Activated CD4-positive, alpha-beta T cell treated with anti-CD3 and anti-CD28 coated beads for 36 hours (primary cell): ENCODE data around the gene CTNS. TPM values are rescaled to one million over a fixed set of nuclear protein-coding genes. Genes with fewer than 3 reads are reported as not detected.
A peak's percentile ranks its signal among the peaks of the same experiment; 100 is the strongest.

Experiments
- ATAC-seq: fragments of 200-7000 bp; cut with Tn5 transposase; one replicate; pipeline ENCODE4 v1.10.0; 2021; ENCODE audit warnings: mild to moderate bottlenecking, moderate library complexity
- CTCF ChIA-PET: fragments of 350-600 bp; sonication (Branson Sonifier 250); formaldehyde crosslinking; loops from one replicate; lab custom pipeline; 2021; ENCODE audit warnings: antibody characterized with exemption; lab: Charles Lee
- POLR2A ChIA-PET: fragments of 350-600 bp; sonication (Branson Sonifier 250); formaldehyde crosslinking; loops from one replicate; lab custom pipeline; 2021; ENCODE audit warnings: antibody characterized with exemption, inconsistent platforms; lab: Charles Lee
- DNase-seq: peaks from one replicate; pipeline ENCODE4 v3.0.0-alpha.2; 2020
- H3K27ac Mint-ChIP-seq: one replicate; pipeline ENCODE4 v1.8.0; 2021; ENCODE audit warnings: mixed read lengths
- H3K27me3 Mint-ChIP-seq: one replicate; pipeline ENCODE4 v1.8.0; 2021; ENCODE audit warnings: mixed read lengths
- H3K36me3 Mint-ChIP-seq: one replicate; pipeline ENCODE4 v1.8.0; 2021; ENCODE audit warnings: low read depth, mixed read lengths
- H3K4me1 Mint-ChIP-seq: one replicate; pipeline ENCODE4 v1.8.0; 2021; ENCODE audit warnings: mixed read lengths
- H3K4me3 Mint-ChIP-seq: one replicate; pipeline ENCODE4 v1.8.0; 2021; ENCODE audit warnings: mild to moderate bottlenecking, moderate library complexity, mixed read lengths
- H3K9me3 Mint-ChIP-seq: one replicate; pipeline ENCODE4 v1.8.0; 2021; ENCODE audit warnings: low read depth, mixed read lengths
- intact Hi-C, 2 experiments: fragments of 100-400 bp; cut with DNase I in 1 of 2; cut with micrococcal nuclease in 1 of 2; formaldehyde crosslinking; loops; one replicate each; pipeline versions ENCODE4 v1.14.2 to v1.15.1; 2022 to 2024; cut with DNase I, micrococcal nuclease
- total RNA-seq, 2 experiments: library from RNA; stranded (reverse); gene quantifications; one replicate each; pipeline ENCODE4 v1.2.3, GENCODE V29; 2021

Gene CTNS
- total RNA-seq, result 10 to 100 TPM; 10.1 to 11.1 TPM

DNA sequence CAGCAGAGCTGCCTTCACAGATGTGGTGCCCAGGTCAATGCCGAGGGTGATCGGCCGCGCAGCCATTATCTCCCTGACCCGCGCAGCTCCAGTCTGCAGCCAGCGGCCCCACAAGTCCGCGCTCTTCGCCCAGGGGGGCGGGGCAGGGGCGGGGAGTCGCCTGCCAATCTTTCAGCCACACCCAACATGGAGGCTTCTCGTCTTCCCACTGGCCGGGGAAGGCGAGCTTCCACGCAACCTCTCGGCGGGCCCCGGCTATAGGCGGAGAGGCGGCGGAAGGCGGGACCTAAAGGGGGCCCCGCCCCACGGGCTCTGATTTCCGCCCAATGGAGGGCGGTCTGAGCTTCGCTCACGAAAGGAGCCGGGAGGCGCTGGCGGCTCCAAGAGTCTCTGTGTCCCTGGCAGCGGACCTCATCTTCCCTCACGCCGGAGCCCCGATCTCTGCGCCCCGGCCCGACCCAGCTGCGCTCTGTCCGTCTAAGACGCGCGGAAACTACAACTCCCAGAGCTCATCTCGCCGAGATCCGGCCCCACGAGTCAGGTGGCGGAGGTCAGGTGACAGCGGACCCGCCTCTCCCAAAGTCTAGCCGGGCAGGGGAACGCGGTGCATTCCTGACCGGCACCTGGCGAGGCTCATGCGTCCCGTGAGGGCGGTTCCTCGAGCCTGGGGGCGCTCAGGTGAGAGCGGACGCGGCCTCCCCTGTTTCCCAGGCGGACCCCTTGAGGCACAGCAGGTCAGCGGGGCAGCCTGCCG is at the start of gene CTNS, which contains the start of gene SHPK:
TSS of gene CTNS (plus strand) at position 607 of the 754 bp plus-strand sequence. CDS start 3,447 bp downstream, outside the sequence.
TSS of gene SHPK (minus strand) at position 97 of the 754 bp plus-strand sequence. CDS start at position 66, 31 bp downstream.
- Mint-ChIP-seq H3K9me3 (no peaks in the 10 kb centered on the region), H3K36me3 (peaks cover 5% of the 10 kb centered on the region), H3K27me3 (no peaks in the 10 kb centered on the region), H3K27ac (peak within 1 kb of the TSS; percentile 99), H3K4me3 (peak within 1 kb of the TSS; percentile 93), H3K4me1 (peaks cover 42% of the 10 kb centered on the region)
- CTCF ChIA-PET, result interaction anchor here (0.5 to 1.6 kb wide), 10 partner anchors 11 to 850 kb away, joined by 3 to 11 read pairs (median 4); partner anchors contain the start of gene TAX1BP3
- intact Hi-C loops, result loop anchor here (1.0 to 5.0 kb wide), 13 partner anchors 32 to 1299 kb away; partner anchors contain the start of genes EMC6 (in 2 of the 2), TAX1BP3 (in 2 of the 2), ATP2A3 (in 1 of the 2) and CLUH (in 1 of the 2)
- ATAC-seq (peak; percentile 97), DNase-seq (peak; percentile 97)
- POLR2A ChIA-PET, result interaction anchor here (0.5 to 1.1 kb wide), 2 partner anchors 9 to 252 kb away, joined by 3 to 5 read pairs; no protein-coding TSS in a partner anchor

DNA sequence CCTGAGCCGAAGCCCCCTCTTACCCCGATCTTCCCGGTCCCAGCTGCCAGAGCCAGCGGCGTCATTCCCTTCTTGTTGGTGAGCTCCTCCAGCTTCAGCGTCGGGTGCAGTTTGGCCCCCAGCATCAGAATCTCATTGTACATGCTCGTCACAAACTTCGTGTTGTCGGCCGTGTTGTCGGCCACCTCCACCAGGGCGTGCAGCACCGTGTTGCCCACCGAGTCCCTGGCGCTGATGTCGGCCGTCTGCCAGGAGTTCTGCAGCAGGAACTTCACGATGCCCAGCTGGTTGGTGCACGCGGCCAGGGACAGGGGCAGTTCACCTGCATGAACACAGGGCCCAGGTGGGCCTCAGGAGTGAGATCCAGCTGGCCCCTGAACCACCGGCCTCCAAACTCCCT is 46.8 kb upstream of the CTNS start:
- ATAC-seq, result no peak
- intact Hi-C loops, result no loop called here
- H3K27ac Mint-ChIP-seq, result no peak overlapping the region
- H3K9me3 Mint-ChIP-seq, result no peaks in the 10 kb centered on the region
- H3K4me3 Mint-ChIP-seq, result no peak overlapping the region
- ChIA-PET POLR2A (no interaction called here), CTCF (interaction anchor here (0.6 kb wide), 1 partner anchor 13 kb away, joined by 3 read pairs; no protein-coding TSS in a partner anchor)
- DNase-seq, result no peak
- peaks cover 6% of the 10 kb centered on the region for H3K36me3 Mint-ChIP-seq
- H3K27me3 Mint-ChIP-seq, result no peaks in the 10 kb centered on the region
- H3K4me1 Mint-ChIP-seq, result no peaks in the 10 kb centered on the region

DNA sequence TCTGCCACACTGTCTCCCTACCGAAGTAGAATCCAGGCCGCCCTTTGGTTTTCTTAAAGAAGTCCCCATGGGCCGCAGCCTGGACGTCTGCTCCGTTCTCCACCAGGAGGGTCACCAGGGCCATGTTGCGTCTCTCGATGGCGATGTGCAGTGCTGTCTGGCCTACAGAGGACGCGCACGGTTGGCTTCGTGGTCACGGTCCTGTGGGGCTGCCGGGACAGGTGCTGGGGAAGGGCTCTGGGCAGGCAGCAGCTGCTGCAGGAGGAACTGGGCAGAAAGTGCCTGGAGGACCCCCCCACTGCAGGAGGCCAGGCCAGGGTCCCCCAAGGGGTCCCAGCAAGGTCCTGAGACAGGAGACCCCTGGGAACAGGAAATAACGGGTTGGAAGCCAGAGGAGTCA is 46.3 kb upstream of the CTNS start:
- CTCF ChIA-PET, result interaction anchor here (0.6 kb wide), 1 partner anchor 13 kb away, joined by 3 read pairs; no protein-coding TSS in a partner anchor
- Mint-ChIP-seq H3K36me3 (peaks cover 6% of the 10 kb centered on the region), H3K4me3 (no peak overlapping the region), H3K27ac (no peak overlapping the region), H3K27me3 (no peaks in the 10 kb centered on the region), H3K9me3 (no peaks in the 10 kb centered on the region), H3K4me1 (no peaks in the 10 kb centered on the region)
- intact Hi-C loops, result no loop called here
- POLR2A ChIA-PET, result no interaction called here
- DNase-seq, result no peak
- no peak for ATAC-seq

DNA sequence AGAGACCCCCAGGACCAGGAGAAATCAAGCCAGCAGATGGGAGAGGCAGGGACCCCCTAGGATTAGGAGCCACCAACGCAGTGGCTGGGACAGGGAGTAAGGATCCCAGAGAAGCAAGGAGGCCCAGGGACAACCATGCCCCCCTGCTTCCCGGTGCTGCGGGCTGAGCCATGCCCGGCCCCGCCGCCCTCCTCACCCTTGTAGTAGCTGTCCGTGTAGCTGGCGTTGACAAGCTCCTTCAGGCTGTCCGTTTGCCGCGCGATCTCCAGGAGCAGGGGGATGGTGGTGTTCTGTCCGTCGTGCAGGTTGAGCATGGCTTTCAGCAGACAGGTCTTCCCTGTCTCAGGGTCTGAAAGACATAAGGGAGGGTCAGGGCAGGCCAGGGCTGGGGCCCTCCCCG is 45.8 kb upstream of the CTNS start:
- ChIA-PET POLR2A (no interaction called here), CTCF (no interaction called here)
- ATAC-seq (no peak), DNase-seq (no peak)
- Mint-ChIP-seq H3K36me3 (peaks cover 3% of the 10 kb centered on the region), H3K27ac (no peak overlapping the region), H3K9me3 (no peaks in the 10 kb centered on the region), H3K4me1 (no peaks in the 10 kb centered on the region), H3K4me3 (no peak overlapping the region), H3K27me3 (no peaks in the 10 kb centered on the region)
- intact Hi-C loops, result no loop called here

DNA sequence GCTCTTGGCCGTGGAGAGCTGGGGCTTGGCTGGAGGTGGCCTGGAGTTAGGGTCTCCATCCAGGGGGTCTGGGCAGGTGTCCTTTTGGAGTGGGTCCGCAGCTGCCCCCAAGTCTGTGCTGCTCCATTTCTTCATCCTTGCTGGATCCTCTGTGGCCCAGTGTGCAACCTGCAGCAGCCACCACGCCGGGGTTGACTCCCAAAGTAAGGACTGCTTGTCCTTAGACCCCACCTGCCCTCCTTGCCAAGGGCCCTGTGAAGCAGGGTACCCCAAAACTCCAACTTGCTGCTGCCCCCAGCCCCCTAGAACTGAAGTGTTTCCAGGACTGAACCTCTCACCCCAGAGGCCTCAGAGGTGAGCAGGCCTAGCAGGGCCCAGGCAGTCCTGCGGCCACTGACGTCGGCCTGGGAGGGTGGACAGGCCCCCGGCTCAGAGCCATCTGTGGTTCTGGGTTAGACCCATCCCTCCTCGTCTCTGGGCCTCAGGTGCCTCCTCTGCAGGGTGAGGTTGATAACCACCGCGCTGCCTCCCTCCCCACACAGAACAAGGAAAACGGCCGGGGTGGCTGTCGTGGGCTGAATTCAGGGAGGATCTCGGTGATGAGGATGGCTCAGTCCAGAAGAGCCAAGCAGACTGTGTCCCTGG is 44.2 kb upstream of the CTNS start:
- no peaks in the 10 kb centered on the region for H3K4me1 Mint-ChIP-seq
- POLR2A ChIA-PET, result interaction anchor here (0.6 kb wide), 1 partner anchor 18 kb away, joined by 3 read pairs; no protein-coding TSS in a partner anchor
- intact Hi-C loops, result no loop called here

DNA sequence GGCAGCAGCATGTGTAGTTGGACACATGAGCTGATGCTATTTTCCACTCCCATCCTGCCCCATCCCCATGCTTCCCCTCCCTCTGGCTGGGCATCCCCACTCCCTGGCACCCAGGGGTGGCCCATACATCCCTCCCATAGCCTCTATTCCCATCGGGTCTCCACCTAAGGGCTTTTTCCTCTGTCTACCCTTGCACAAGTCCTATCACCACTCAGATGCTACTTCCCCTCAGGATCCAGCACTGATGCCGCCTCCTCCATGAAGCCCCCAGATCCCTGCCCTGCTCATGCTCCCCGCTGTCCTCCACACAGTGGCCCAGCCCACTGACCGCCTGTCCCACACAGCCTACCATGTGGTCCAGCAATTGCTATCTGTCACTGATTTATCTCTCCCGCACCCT is 43.2 kb upstream of the CTNS start:
- ChIA-PET CTCF (interaction anchor here (0.6 kb wide), 1 partner anchor 163 kb away, joined by 5 read pairs; no protein-coding TSS in a partner anchor), POLR2A (no interaction called here)
- ATAC-seq (no peak), DNase-seq (no peak)
- no peaks in the 10 kb centered on the region for H3K4me1 Mint-ChIP-seq
- no peaks in the 10 kb centered on the region for H3K27me3 Mint-ChIP-seq
- H3K27ac Mint-ChIP-seq, result no peak overlapping the region
- H3K36me3 Mint-ChIP-seq, result no peaks in the 10 kb centered on the region
- intact Hi-C loops, result no loop called here
- H3K4me3 Mint-ChIP-seq, result no peak overlapping the region
- no peaks in the 10 kb centered on the region for H3K9me3 Mint-ChIP-seq

More for the DNA sequence above, 44.2 kb upstream of the CTNS start:
- DNase-seq, result no peak
- H3K36me3 Mint-ChIP-seq, result no peaks in the 10 kb centered on the region
- H3K4me3 Mint-ChIP-seq, result no peak overlapping the region
- no peaks in the 10 kb centered on the region for H3K27me3 Mint-ChIP-seq
- CTCF ChIA-PET, result interaction anchor here (0.8 kb wide), 1 partner anchor 10 kb away, joined by 3 read pairs; no protein-coding TSS in a partner anchor
- no peaks in the 10 kb centered on the region for H3K9me3 Mint-ChIP-seq
- ATAC-seq, result no peak
- no peak overlapping the region for H3K27ac Mint-ChIP-seq

DNA sequence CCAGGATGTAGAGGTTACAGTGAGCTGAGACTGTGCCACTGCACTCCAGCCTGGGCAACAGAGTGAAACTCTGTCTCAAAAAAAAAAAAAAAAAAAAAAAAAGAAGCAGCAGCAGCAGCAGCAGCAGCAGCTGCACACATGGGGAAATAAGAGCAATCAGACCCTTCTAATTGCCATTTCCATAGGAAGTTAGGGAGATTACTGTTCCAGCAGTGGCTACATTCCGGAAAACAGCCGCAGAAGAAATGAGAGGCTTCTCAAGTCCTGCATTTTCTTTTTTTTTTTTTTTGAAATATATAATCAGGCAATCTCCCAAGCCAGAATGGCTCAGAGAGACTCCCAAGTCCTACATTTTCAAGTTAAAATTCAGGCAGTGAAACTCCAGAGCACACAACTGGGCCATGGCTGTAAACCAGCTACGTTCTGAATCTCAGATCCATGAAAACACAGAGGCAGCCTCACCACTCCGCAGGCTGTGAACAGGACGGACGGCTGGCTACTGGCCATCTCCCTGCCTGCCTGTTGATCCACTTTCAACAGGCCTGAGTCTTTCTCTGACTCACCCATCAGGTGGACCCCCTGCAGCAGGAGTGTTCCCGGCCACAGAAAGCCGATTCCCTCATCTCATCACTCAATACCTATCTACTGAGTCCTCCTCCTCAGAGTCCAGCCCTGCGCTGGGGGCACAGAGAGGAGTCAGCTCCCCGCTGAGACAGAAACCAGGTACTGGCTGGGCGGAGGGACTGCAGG is 42.3 kb upstream of the CTNS start:
- CTCF ChIA-PET, result no interaction called here
- intact Hi-C loops, result no loop called here
- no peaks in the 10 kb centered on the region for H3K4me1 Mint-ChIP-seq

DNA sequence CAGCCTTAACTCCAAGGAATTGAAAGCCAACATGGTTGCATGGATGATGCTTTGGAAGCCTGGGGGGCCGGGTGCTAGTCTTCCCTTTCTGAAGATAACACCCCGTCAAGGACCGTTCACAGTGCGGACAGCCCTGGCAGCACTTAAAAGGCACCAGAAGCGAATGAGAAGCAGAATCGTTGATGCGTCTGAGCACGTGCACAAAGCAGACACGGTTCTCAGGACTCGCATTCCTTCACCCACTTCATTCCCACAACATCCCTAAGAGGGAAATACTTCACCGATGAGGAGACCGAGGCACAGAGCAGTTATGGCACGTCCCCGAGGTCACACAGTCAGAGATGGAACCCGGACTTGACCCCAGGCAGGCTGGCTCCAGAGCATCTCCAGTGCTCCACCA is 41.6 kb upstream of the CTNS start:
- CTCF ChIA-PET, result no interaction called here
- Mint-ChIP-seq H3K27ac (no peak overlapping the region), H3K27me3 (no peaks in the 10 kb centered on the region), H3K4me3 (no peak overlapping the region), H3K4me1 (no peaks in the 10 kb centered on the region), H3K9me3 (no peaks in the 10 kb centered on the region), H3K36me3 (no peaks in the 10 kb centered on the region)
- DNase-seq (no peak), ATAC-seq (no peak)
- intact Hi-C loops, result no loop called here
- POLR2A ChIA-PET, result no interaction called here

More for the DNA sequence above, 42.3 kb upstream of the CTNS start:
- Mint-ChIP-seq H3K27ac (no peak overlapping the region), H3K4me3 (no peak overlapping the region), H3K36me3 (no peaks in the 10 kb centered on the region), H3K27me3 (no peaks in the 10 kb centered on the region), H3K9me3 (no peaks in the 10 kb centered on the region)
- POLR2A ChIA-PET, result no interaction called here
- no peak for ATAC-seq
- no peak for DNase-seq

DNA sequence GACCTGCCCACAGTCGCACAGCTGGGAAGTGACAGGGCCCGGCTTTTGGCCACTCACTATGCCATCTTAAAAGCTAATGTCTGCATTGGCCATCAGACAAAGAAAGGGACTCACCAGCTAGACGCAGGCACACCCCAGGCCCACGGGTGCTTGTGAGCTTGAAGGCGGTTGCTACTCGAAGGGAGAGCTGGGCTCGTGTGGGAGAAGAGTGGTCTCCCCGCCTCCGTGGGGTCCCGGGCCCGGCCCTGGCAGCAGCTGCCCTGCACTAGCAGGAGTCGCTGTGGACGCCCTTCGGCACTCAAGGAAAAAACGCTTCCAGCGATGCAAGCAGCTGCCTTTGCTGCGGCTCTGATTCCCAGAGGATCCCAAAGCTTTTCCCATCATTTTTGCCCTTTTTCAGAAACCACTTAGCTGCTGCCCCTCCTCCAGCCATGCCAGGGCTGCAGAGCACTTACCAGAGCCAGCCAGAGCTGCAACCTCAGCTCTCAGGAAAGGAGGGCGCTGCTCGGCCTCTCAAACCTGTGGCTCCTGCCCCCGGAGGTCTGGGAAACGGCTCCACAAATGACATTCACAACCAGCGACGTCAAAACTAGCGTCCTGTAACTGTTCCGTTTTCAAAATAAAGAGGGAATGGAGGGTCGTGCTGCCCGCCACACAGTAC is 39.6 kb upstream of the CTNS start:
- no peaks in the 10 kb centered on the region for H3K36me3 Mint-ChIP-seq
- POLR2A ChIA-PET, result no interaction called here
- CTCF ChIA-PET, result interaction anchor here (0.6 to 0.7 kb wide), 2 partner anchors 22 to 785 kb away, joined by 3 to 5 read pairs; no protein-coding TSS in a partner anchor
- H3K4me3 Mint-ChIP-seq, result no peak overlapping the region
- H3K9me3 Mint-ChIP-seq, result no peaks in the 10 kb centered on the region
- no peak for ATAC-seq
- DNase-seq, result no peak
- H3K27me3 Mint-ChIP-seq, result no peaks in the 10 kb centered on the region
- H3K4me1 Mint-ChIP-seq, result no peaks in the 10 kb centered on the region
- intact Hi-C loops, result no loop called here
- H3K27ac Mint-ChIP-seq, result no peak overlapping the region

DNA sequence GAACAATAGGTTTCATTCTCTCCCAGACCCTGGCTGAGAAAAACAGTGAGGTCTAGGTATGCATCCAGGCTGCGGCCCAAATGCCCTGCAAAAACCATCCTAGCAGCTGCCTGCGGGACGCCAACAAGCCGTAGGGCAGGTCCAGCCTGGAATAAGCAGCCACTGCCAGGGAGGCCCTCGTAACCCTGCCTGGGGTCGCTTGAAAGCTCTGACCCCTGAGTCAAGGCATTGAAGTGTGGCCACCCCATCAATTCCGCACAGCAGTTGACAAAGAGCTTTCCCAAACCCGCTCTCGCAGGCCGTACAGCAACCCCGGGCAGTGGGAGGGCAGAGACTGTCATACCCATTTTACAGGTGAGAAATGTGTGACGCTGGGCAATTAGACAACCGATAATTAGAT is 38.5 kb upstream of the CTNS start:
- Mint-ChIP-seq H3K27me3 (no peaks in the 10 kb centered on the region), H3K4me3 (no peak overlapping the region), H3K27ac (no peak overlapping the region), H3K36me3 (no peaks in the 10 kb centered on the region), H3K4me1 (no peaks in the 10 kb centered on the region), H3K9me3 (no peaks in the 10 kb centered on the region)
- ChIA-PET POLR2A (no interaction called here), CTCF (no interaction called here)
- intact Hi-C loops, result no loop called here
- DNase-seq, result no peak
- no peak for ATAC-seq
